SK-N-SH (cell line): ENCODE measurements around the gene ADRA1B. TPM values are rescaled to one million over a fixed set of nuclear protein-coding genes. Genes with fewer than 3 reads are reported as not detected.
A peak's percentile ranks its signal among the peaks of the same experiment; 100 is the strongest.

ENCODE experiments used
- CTCF ChIA-PET: fragments of 300-600, 350-600 bp; formaldehyde crosslinking; extraction: SDS; loops from one replicate; lab custom pipeline; 2021; lab: Yijun Ruan, JAX
- POLR2A ChIA-PET: fragments of 350-600 bp; sonication (Branson Sonifier 250); formaldehyde crosslinking; extraction: SDS; loops from one replicate; lab custom pipeline; 2020; ENCODE audit warnings: antibody characterized with exemption, inconsistent platforms; lab: Yijun Ruan, JAX
- DNase-seq: peaks from one replicate; pipeline ENCODE4 v3.0.0; 2012
- H2AFZ ChIP-seq: fragments of 200-600 bp; sonication (generic); 2 replicates; pipeline ENCODE4 v1.8.1; 2016; ENCODE audit warnings: antibody characterized with exemption, mild to moderate bottlenecking, low read depth
- H3F3A ChIP-seq: fragments of 200-600 bp; sonication (generic); replicated peaks from 2 replicates; pipeline ENCODE3; 2016; ENCODE audit warnings: antibody characterized with exemption, mild to moderate bottlenecking; ENCODE audit not compliant: insufficient read depth
- H3K27ac ChIP-seq, 2 experiments: fragments of 200-500 bp in 1 of 2; fragments of 200-600 bp in 1 of 2; sonication (Bioruptor generic) in 1 of 2; sonication (generic), shearing (Covaris generic) in 1 of 2; 2 replicates each; pipeline versions ENCODE4 v1.5.1 to v1.6.1; 2014 to 2016; ENCODE audit warnings: low read depth in 2 of 2, inconsistent platforms in 1 of 2, low read length in 1 of 2, mild to moderate bottlenecking in 1 of 2, mixed read lengths in 1 of 2
- H3K27me3 ChIP-seq: fragments of 200-600 bp; sonication (generic), shearing (Covaris generic); 2 replicates; pipeline ENCODE4 v1.6.1; 2016; ENCODE audit warnings: mixed run types; ENCODE audit not compliant: insufficient read depth
- H3K36me3 ChIP-seq, 2 experiments: fragments of 200-500 bp in 1 of 2; fragments of 200-600 bp in 1 of 2; sonication (Bioruptor generic) in 1 of 2; sonication (generic) in 1 of 2; replicated peaks in 1 of 2; 2 replicates each; pipeline versions ENCODE3 to v1.5.1; 2014 to 2016; ENCODE audit warnings: low read length in 1 of 2, mild to moderate bottlenecking in 1 of 2; ENCODE audit not compliant: insufficient read depth in 2 of 2, control insufficient read depth in 1 of 2
- H3K4me1 ChIP-seq, 2 experiments: fragments of 200-500 bp in 1 of 2; fragments of 200-600 bp in 1 of 2; sonication (Bioruptor generic) in 1 of 2; sonication (generic), shearing (Covaris generic) in 1 of 2; 2 replicates each; pipeline versions ENCODE4 v1.5.1 to v1.6.1; 2014 to 2016; ENCODE audit warnings: low read depth in 1 of 2, low read length in 1 of 2, mixed run types in 1 of 2; ENCODE audit not compliant: insufficient read depth in 2 of 2, control insufficient read depth in 1 of 2
- H3K4me2 ChIP-seq: fragments of 200-600 bp; sonication (generic), shearing (Covaris generic); 2 replicates; pipeline ENCODE4 v1.6.1; 2017; ENCODE audit warnings: mixed run types
- H3K4me3 ChIP-seq, 2 experiments: fragments of 200-500 bp in 1 of 2; fragments of 200-600 bp in 1 of 2; sonication (Bioruptor generic) in 1 of 2; sonication (generic), shearing (Covaris generic) in 1 of 2; 2 replicates each; pipeline versions ENCODE4 v1.5.1 to v1.8.1; 2014 to 2016; ENCODE audit warnings: low read depth in 2 of 2, inconsistent platforms in 1 of 2, low read length in 1 of 2, mild to moderate bottlenecking in 1 of 2, mixed read lengths in 1 of 2, moderate library complexity in 1 of 2
- H3K79me2 ChIP-seq: fragments of 200-600 bp; sonication (generic); 2 replicates; pipeline ENCODE4 v1.8.1; 2017; ENCODE audit warnings: mild to moderate bottlenecking; ENCODE audit not compliant: insufficient read depth
- H3K9ac ChIP-seq: fragments of 200-600 bp; sonication (generic); 2 replicates; pipeline ENCODE4 v1.6.1; 2017; ENCODE audit warnings: mixed run types
- H3K9me2 ChIP-seq: fragments of 200-600 bp; sonication (generic); 2 replicates; pipeline ENCODE4 v1.6.1; 2017; ENCODE audit warnings: mixed run types
- H3K9me3 ChIP-seq: fragments of 200-600 bp; sonication (generic); 2 replicates; pipeline ENCODE4 v1.6.1; 2017; ENCODE audit warnings: mixed run types, mild to moderate bottlenecking, moderate library complexity
- H4K20me1 ChIP-seq: fragments of 200-600 bp; sonication (generic); 2 replicates; pipeline ENCODE4 v1.6.1; 2017; ENCODE audit warnings: mild to moderate bottlenecking, mixed run types; ENCODE audit not compliant: insufficient read depth
- CHD2 ChIP-seq: fragments of 150-350 bp; IDR thresholded peaks from 2 replicates; pipeline ENCODE4 v1.6.1; 2018; ENCODE audit warnings: low read length; ENCODE audit not compliant: partially characterized antibody
- ELF1 ChIP-seq: IDR thresholded peaks from 2 replicates; pipeline ENCODE4 v1.4.0; 2012
- EP300 ChIP-seq, 2 experiments: IDR thresholded peaks; 2 replicates each; pipeline versions ENCODE4 v1.4.0 to v1.6.1; 2012; ENCODE audit warnings: borderline replicate concordance in 1 of 2, low read depth in 1 of 2, low read length in 1 of 2
- JUND ChIP-seq: IDR thresholded peaks from 2 replicates; pipeline ENCODE4 v1.4.0; 2012
- MXI1 ChIP-seq: IDR thresholded peaks from 2 replicates; pipeline ENCODE4 v1.6.1; 2012; ENCODE audit warnings: mild to moderate bottlenecking, low read depth, low read length, improper control_type of control experiment
- POLR2AphosphoS5 ChIP-seq: IDR thresholded peaks from 2 replicates; pipeline ENCODE4 v1.6.1; 2012; ENCODE audit warnings: low read depth, low read length
- RAD21 ChIP-seq: IDR thresholded peaks from 2 replicates; pipeline ENCODE4 v1.6.1; 2012; ENCODE audit warnings: mild to moderate bottlenecking, low read length
- RCOR1 ChIP-seq: fragments of 150-350 bp; IDR thresholded peaks from 2 replicates; pipeline ENCODE4 v1.6.1; 2017; ENCODE audit warnings: antibody characterized with exemption, low read length
- RXRA ChIP-seq: IDR thresholded peaks from 2 replicates; pipeline ENCODE4 v1.4.0; 2012; ENCODE audit warnings: low read depth, mild to moderate bottlenecking, borderline replicate concordance
- SIN3A ChIP-seq: IDR thresholded peaks from 2 replicates; pipeline ENCODE4 v1.6.1; 2012; ENCODE audit warnings: low read depth, mild to moderate bottlenecking, low read length, moderate library complexity, borderline replicate concordance
- TAF1 ChIP-seq: IDR thresholded peaks from 2 replicates; pipeline ENCODE4 v1.6.1; 2012; ENCODE audit warnings: low read depth, mild to moderate bottlenecking, low read length, moderate library complexity, borderline replicate concordance
- TEAD4 ChIP-seq: IDR thresholded peaks from 2 replicates; pipeline ENCODE4 v1.4.0; 2012; ENCODE audit warnings: mild to moderate bottlenecking, borderline replicate concordance; ENCODE audit not compliant: insufficient read depth
- USF1 ChIP-seq: IDR thresholded peaks from 2 replicates; pipeline ENCODE4 v1.4.0; 2012; ENCODE audit warnings: low read depth, borderline replicate concordance
- ZBTB33 ChIP-seq: IDR thresholded peaks from 2 replicates; pipeline ENCODE4 v1.4.0; 2012; ENCODE audit warnings: low read depth, borderline replicate concordance
- WGBS: methylation state at CpG from one replicate; pipeline ENCODE4 v1.1.6; 2017; ENCODE audit warnings: low lambda C conversion rate; 5-methylcytosine and 5-hydroxymethylcytosine counted together
- polyA plus RNA-seq, 3 experiments: library from polyadenylated mRNA; depleted of rRNA; stranded (reverse); fragments of >200 nt; gene quantifications; 2 replicates each; pipeline ENCODE4 v1.2.3, GENCODE V29; 2012
- TF ChIP-seq, protein P1 (sequence below): IDR thresholded peaks from 2 replicates; pipeline ENCODE4 v1.6.1; 2012; ENCODE audit warnings: mild to moderate bottlenecking, low read depth, low read length, moderate library complexity

Gene ADRA1B
- polyA plus RNA-seq, 1 of the 3 experiments (the other 2 are of a cell fraction), result 2.2 TPM

GRCh38 chr5:159971931-159972461 lies 55.7 kb downstream of the ADRA1B start (continued):
- TF ChIP-seq SIN3A, result no peak
- TF ChIP-seq POLR2AphosphoS5, result no peak
- no peak for TF ChIP-seq JUND
- no peak for TF ChIP-seq CHD2
- TF ChIP-seq EP300 (IDR thresholded peaks at IDR 0.05; ENCODE audit: borderline replicate concordance in 1 of 2, low read depth in 1 of 2, low read length in 1 of 2), result no peak
- no peak for TF ChIP-seq TEAD4
- TF ChIP-seq MXI1, result no peak
- no peak for TF ChIP-seq RAD21
- TF ChIP-seq, all 33 proteins: peak for 0

- H3K9ac ChIP-seq, result no peak overlapping the region
- H3K4me3 ChIP-seq, result no peak overlapping the region
- no peaks in the 10 kb centered on the region for H3K9me3 ChIP-seq
- no peaks in the 10 kb centered on the region for H3K27me3 ChIP-seq
- H3K9me2 ChIP-seq, result no peaks in the 10 kb centered on the region
- POLR2A ChIA-PET, result no interaction called here
- H3K36me3 ChIP-seq, result no peaks in the 10 kb centered on the region
- peaks cover 30% of the 10 kb centered on the region for H3F3A ChIP-seq
- WGBS, result 75% methylated on average over 35 of the region's 50 CpGs
- H3K27ac ChIP-seq, result no peak overlapping the region
- TF ChIP-seq RAD21 (no peak), ZBTB33 (no peak)
- TF ChIP-seq, all 33 proteins: peak for 0
- CTCF ChIA-PET, result interaction anchor here (1.0 to 1.9 kb wide), 2 partner anchors 8 to 14 kb away, joined by 4 to 8 read pairs; no protein-coding TSS in a partner anchor
- Histone ChIP-seq H2AFZ (no peak overlapping the region), H3K4me1 (peaks cover 0 to 21% of the 10 kb centered on the region in 2 experiments; a peak in 3 of 4 replicates), H4K20me1 (no peaks in the 10 kb centered on the region), H3K4me2 (no peak overlapping the region), H3K79me2 (no peaks in the 10 kb centered on the region)
- peak; percentile 35 for DNase-seq
Measured at GRCh38 chr5:159972538-159973362, 56.5 kb downstream of the ADRA1B start.

- H3F3A ChIP-seq, result peaks cover 23% of the 10 kb centered on the region
- H3K4me1 ChIP-seq, result peaks cover 0 to 19% of the 10 kb centered on the region in 2 experiments; a peak in 3 of 4 replicates
- no peaks in the 10 kb centered on the region for H3K36me3 ChIP-seq
- H3K79me2 ChIP-seq, result no peaks in the 10 kb centered on the region
- ChIA-PET POLR2A (no interaction called here), CTCF (no interaction called here)
- peak overlapping the region in 1 of 2 experiments; percentile 42; a peak in 1 of 4 replicates for H3K4me3 ChIP-seq
- 33% methylated on average over 2 of the region's 2 CpGs for WGBS
- H3K4me2 ChIP-seq, result peak overlapping the region; percentile 65
- H3K9me2 ChIP-seq, result no peaks in the 10 kb centered on the region
- peak overlapping the region; percentile 55 to 92; a peak in 3 of 4 replicates for H3K27ac ChIP-seq
- H4K20me1 ChIP-seq, result no peaks in the 10 kb centered on the region
- no peaks in the 10 kb centered on the region for H3K9me3 ChIP-seq
- peak overlapping the region; percentile 64 for H3K9ac ChIP-seq
- no peaks in the 10 kb centered on the region for H3K27me3 ChIP-seq
- peak overlapping the region; percentile 66 for H2AFZ ChIP-seq
- peak; percentile 36 for DNase-seq
- TF ChIP-seq POLR2AphosphoS5 (0 out of 2 replicates have a peak, but pooled peaks have one; percentile 39), TEAD4 (peak; percentile 55; the same call in 1 of the 2 replicates), USF1 (no peak), SIN3A (no peak), ELF1 (peak; percentile 60), EP300 (IDR thresholded peaks at IDR 0.05; ENCODE audit: borderline replicate concordance in 1 of 2, low read depth in 1 of 2, low read length in 1 of 2) (peak in 1 of 2 experiments; percentile 63; a peak in 2 of 4 replicates), RXRA (peak; percentile 61; the same call in 1 of the 2 replicates), RCOR1 (no peak), CHD2 (no peak), TAF1 (no peak)
- TF ChIP-seq, protein P1, sequence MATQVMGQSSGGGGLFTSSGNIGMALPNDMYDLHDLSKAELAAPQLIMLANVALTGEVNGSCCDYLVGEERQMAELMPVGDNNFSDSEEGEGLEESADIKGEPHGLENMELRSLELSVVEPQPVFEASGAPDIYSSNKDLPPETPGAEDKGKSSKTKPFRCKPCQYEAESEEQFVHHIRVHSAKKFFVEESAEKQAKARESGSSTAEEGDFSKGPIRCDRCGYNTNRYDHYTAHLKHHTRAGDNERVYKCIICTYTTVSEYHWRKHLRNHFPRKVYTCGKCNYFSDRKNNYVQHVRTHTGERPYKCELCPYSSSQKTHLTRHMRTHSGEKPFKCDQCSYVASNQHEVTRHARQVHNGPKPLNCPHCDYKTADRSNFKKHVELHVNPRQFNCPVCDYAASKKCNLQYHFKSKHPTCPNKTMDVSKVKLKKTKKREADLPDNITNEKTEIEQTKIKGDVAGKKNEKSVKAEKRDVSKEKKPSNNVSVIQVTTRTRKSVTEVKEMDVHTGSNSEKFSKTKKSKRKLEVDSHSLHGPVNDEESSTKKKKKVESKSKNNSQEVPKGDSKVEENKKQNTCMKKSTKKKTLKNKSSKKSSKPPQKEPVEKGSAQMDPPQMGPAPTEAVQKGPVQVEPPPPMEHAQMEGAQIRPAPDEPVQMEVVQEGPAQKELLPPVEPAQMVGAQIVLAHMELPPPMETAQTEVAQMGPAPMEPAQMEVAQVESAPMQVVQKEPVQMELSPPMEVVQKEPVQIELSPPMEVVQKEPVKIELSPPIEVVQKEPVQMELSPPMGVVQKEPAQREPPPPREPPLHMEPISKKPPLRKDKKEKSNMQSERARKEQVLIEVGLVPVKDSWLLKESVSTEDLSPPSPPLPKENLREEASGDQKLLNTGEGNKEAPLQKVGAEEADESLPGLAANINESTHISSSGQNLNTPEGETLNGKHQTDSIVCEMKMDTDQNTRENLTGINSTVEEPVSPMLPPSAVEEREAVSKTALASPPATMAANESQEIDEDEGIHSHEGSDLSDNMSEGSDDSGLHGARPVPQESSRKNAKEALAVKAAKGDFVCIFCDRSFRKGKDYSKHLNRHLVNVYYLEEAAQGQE, result no peak
Measured at GRCh38 chr5:159975462-159976019, 59.3 kb downstream of the ADRA1B start.
